Measurements from ENCODE around the gene GNPDA2.

Gene GNPDA2

GRCh38 chr4:44720371-44720770, 6.0 kb downstream of the GNPDA2 start:
- no peak for TF ChIP-seq CTCF (IDR thresholded peaks at IDR 0.05)

- TF ChIP-seq CTCF (IDR thresholded peaks at IDR 0.05) = no peak
These were observed 9.8 kb downstream of the GNPDA2 start for GRCh38 chr4:44716597-44716996.

- TF ChIP-seq CTCF (IDR thresholded peaks at IDR 0.05) = no peak
These were observed 13.2 kb downstream of the GNPDA2 start for GRCh38 chr4:44713125-44713524.

- no peak for TF ChIP-seq CTCF (IDR thresholded peaks at IDR 0.05)
These were observed 21.7 kb downstream of the GNPDA2 start for GRCh38 chr4:44704673-44705072.

GRCh38 chr4:44701037-44701436, 25.3 kb downstream of the GNPDA2 start:
- TF ChIP-seq CTCF (IDR thresholded peaks at IDR 0.05) = no peak

- TF ChIP-seq CTCF (IDR thresholded peaks at IDR 0.05) = no peak
These were observed 25.9 kb downstream of the GNPDA2 start for GRCh38 chr4:44700427-44700826.

- no peak for TF ChIP-seq CTCF (IDR thresholded peaks at IDR 0.05)
These were observed 41.7 kb downstream of the GNPDA2 start for GRCh38 chr4:44684648-44685047.

GRCh38 chr4:44679060-44679459, 47.3 kb downstream of the GNPDA2 start:
- TF ChIP-seq CTCF (IDR thresholded peaks at IDR 0.05) = no peak

Data from LNCAP (cell line).